T-helper 22 cell (primary cell): ENCODE data around the gene NMRK2.
"Not testable (repeated sequence)": the region's sequence is repeated elsewhere in the genome, so short reads cannot be mapped to it uniquely, and the experiment has no call there.

Source experiments
- DNase-seq: peaks from one replicate; pipeline ENCODE4 v3.0.0-alpha.2; 2020; ENCODE audit warnings: low read depth

Gene NMRK2

GRCh38 chr19:3936506-3937442 lies 3.9 kb downstream of the NMRK2 start:
- DNase-seq, result no peak

GRCh38 chr19:3938300-3938950 lies 5.6 kb downstream of the NMRK2 start:
- DNase-seq, result not testable (repeated sequence)

- DNase-seq, result no peak
Measured at GRCh38 chr19:3942790-3943409, 10.0 kb downstream of the NMRK2 start.

- DNase-seq, result no peak
Measured at GRCh38 chr19:3944018-3944721, 11.3 kb downstream of the NMRK2 start.

GRCh38 chr19:3945838-3946237 lies 13.0 kb downstream of the NMRK2 start:
- no peak for DNase-seq

GRCh38 chr19:3947316-3947933 lies 14.6 kb downstream of the NMRK2 start:
- not testable (repeated sequence) for DNase-seq

- no peak for DNase-seq
Measured at GRCh38 chr19:3949294-3949693, 16.4 kb downstream of the NMRK2 start.

GRCh38 chr19:3949997-3950859 lies 17.4 kb downstream of the NMRK2 start:
- DNase-seq, result no peak

GRCh38 chr19:3950871-3951861 lies 18.3 kb downstream of the NMRK2 start:
- no peak for DNase-seq

GRCh38 chr19:3952755-3953276 lies 19.9 kb downstream of the NMRK2 start:
- DNase-seq, result not testable (repeated sequence)

GRCh38 chr19:3954107-3954506 lies 21.2 kb downstream of the NMRK2 start:
- DNase-seq, result no peak

- DNase-seq, result not testable (repeated sequence)
Measured at GRCh38 chr19:3955276-3955675, 22.4 kb downstream of the NMRK2 start.

GRCh38 chr19:3955688-3956087 lies 22.8 kb downstream of the NMRK2 start:
- DNase-seq, result no peak

- DNase-seq, result no peak
Measured at GRCh38 chr19:3958836-3959765, 26.2 kb downstream of the NMRK2 start.

- DNase-seq, result no peak
Measured at GRCh38 chr19:3959766-3960131, 26.9 kb downstream of the NMRK2 start.

GRCh38 chr19:3961007-3961406 lies 28.1 kb downstream of the NMRK2 start:
- no peak for DNase-seq

- no peak for DNase-seq
Measured at GRCh38 chr19:3963458-3964255, 30.8 kb downstream of the NMRK2 start.
